HG02852 (cell line): ENCODE measurements around the gene CCDC15.
A peak's percentile ranks its signal among the peaks of the same experiment; 100 is the strongest.

Experiments used
- ATAC-seq: cut with Tn5 transposase; IDR thresholded peaks from one replicate; pipeline ENCODE4 v1.9.1; 2021; ENCODE audit warnings: mild to moderate bottlenecking, moderate library complexity; ENCODE audit not compliant: unreplicated experiment

CCDC15 gene

GRCh38 chr11:125063429-125064043 is 109.5 kb downstream of the CCDC15 start:
- peak; percentile 25 for ATAC-seq

GRCh38 chr11:125064070-125064469 is 110.1 kb downstream of the CCDC15 start:
- ATAC-seq: no peak

DNA sequence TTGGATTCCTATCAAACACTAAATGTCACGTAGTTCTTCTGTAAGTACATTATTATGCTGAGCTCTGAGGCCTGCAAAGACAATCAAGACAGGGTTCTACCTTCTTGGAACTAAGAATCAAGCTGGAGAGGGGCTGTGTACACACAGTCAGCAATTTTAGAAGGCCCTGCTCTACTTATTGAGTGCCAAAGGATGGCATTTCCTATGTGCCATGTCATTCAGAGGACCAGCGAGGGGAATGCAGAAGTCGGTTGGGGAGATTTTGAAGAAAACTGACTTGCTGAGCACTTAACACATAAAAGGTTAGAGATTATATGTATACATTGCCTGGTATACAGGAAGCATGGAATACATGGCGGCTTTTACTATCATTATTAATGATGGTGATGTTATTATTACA is 114.4 kb downstream of the CCDC15 start:
- ATAC-seq: no peak

GRCh38 chr11:125069008-125069407 is 115.0 kb downstream of the CCDC15 start:
- ATAC-seq: no peak

GRCh38 chr11:125069796-125070195 is 115.8 kb downstream of the CCDC15 start:
- no peak for ATAC-seq

DNA sequence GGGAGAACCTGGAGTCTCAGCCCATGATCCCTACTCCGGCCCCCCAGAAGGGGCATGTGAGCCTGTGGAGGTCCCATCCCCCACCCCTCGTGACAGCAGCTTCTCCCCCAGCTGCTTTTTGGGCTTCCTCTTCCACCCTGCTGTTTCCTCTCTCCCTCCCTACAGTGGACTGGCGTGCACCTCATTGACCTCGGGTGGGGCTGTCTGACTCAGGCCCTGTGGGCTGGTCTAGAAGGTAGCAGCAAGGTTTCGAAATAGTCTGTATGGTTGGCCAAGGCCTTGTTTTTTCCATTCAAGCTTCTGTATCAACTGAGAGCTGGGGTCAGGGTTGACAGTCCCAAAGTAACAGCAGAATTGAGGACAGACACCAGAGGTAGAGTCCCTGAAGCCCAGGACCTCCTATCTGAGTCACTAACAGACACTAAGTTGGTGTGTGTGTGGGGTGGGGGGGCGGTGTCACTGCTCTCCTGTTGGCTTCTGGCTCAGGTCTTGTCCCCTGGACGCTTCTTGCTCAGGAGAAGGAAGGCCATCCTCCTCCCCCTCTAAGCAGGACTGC is 116.8 kb downstream of the CCDC15 start:
- peak; percentile 62 for ATAC-seq

DNA sequence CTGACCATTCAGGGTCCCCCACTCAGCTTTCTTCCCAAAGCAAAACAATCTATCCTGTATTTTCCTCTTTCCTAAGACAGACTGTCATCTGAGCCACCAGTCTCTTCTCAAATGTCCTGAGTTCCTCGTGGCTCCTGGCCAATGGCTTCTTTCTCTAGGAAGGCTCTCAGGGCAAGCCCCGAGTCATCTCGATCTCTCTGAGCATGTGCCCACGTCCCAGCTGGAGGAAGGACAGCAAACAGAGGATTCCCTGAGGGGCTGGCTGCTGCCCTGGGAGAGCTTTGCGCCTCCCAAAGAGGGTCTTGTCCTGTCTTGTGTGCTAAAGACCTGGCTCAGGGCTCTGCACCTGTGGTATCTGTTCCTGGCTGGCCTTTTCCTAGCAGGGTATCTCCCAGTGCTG is 117.4 kb downstream of the CCDC15 start:
- ATAC-seq: no peak

DNA sequence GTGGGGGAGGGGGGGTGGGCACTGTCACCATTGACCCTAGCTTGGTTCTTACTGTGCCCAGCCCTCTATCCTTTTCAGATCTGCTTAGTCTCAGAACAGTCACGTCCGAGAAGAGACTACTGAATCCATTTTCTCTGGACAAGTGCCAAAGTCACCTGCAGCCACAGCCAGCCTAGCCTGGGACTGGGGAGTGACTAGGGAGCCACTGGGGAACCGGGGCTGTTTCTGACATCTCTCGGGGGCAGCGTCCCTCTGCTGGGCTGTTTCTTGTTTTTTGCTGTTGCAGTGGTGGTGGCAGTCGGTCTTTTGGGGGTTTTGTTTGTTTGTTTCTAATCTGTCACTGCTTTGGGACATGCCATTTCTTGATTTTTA is 117.8 kb downstream of the CCDC15 start:
- no peak for ATAC-seq

GRCh38 chr11:125072218-125072960 is 118.4 kb downstream of the CCDC15 start:
- ATAC-seq: peak; percentile 90

- ATAC-seq: no peak
These were observed 119.1 kb downstream of the CCDC15 start for GRCh38 chr11:125072961-125073590.

- ATAC-seq: no peak
These were observed 119.8 kb downstream of the CCDC15 start for GRCh38 chr11:125073616-125074483.

DNA sequence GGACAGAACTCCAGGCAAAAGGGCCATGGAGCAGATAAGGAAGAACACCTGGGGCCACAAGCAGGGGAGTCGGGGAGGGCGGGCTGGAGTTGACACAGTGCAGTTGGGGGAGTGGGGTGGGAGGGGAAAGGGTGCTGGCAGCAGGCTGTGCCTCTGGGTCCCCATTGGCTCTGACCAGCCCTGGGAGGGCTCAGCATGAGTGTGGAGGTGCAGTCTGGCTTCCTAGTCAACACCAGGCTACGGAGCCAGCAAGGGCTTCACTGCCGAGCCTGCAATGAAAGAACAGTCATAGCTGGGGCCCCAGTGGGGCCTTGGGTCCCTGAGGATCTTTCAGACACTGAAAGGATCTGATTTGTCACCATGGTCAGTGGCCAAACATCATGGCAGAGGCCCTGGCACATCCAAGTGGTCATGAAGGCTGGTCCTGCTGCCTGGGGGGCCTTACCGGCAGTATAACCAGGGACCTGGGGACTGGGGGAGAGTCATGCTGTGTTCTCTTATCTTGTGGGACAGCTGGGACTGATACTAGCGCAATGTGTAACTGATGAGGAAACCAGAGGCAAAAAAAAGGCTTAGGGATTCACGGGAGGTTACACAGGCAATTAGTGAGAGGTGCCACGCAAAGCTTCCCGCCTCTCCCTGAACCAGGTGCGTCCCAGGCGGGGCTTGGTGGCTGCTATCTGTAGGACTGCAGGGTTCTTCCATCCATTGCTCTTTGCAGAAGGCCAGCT is 120.7 kb downstream of the CCDC15 start:
- no peak for ATAC-seq

GRCh38 chr11:125075242-125075625 is 121.2 kb downstream of the CCDC15 start:
- no peak for ATAC-seq

- no peak for ATAC-seq
These were observed 121.9 kb downstream of the CCDC15 start for GRCh38 chr11:125075900-125076317.

GRCh38 chr11:125076378-125076945 is 122.5 kb downstream of the CCDC15 start:
- no peak for ATAC-seq

GRCh38 chr11:125078016-125078415 is 124.0 kb downstream of the CCDC15 start:
- ATAC-seq: no peak

DNA sequence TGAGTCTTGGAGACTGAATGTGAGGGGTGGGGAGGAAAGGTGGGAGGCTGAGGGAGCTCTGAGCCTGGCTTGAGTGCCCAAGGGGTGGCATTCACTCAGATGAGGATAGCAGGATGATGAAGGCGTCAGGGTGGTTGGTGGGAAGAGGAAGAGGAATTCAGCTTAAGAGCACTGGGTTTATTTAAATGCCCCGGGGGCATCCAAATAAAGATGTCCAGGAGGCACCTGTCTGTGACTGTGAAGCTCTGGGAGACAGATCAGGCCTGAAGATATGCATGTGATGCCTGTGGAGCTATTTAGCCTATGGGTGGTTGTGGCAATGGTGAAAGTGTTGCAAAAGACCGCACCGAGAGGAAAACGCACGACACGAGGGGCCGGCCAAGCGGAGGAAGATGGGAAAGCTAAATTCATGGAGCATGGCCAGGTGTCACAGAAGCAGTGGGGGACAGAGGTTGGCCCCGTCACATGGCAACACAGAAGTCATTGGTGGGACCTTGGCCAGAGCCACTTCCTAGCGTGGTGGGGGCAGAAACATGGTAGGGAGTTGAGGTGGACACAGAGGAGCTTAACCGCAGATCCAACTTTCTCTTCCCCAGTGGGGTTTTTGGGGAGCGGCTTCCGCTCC is 124.6 kb downstream of the CCDC15 start:
- ATAC-seq: no peak

- no peak for ATAC-seq
These were observed 125.3 kb downstream of the CCDC15 start for GRCh38 chr11:125079151-125079877.
